Activated CD8-positive, alpha-beta memory T cell treated with anti-CD3 and anti-CD28 coated beads for 48 hours (primary cell): ENCODE results near the gene RSPH10B.
A peak's percentile ranks its signal among the peaks of the same experiment; 100 is the strongest.
"Not testable (repeated sequence)": the region's sequence is repeated elsewhere in the genome, so short reads cannot be mapped to it uniquely, and the experiment has no call there.

Source experiments
- DNase-seq, 3 experiments: peaks; one replicate each; pipeline ENCODE4 v3.0.0-alpha.2; 2020; ENCODE audit warnings: low read depth in 2 of 3, low spot score in 2 of 3

Gene RSPH10B

DNA sequence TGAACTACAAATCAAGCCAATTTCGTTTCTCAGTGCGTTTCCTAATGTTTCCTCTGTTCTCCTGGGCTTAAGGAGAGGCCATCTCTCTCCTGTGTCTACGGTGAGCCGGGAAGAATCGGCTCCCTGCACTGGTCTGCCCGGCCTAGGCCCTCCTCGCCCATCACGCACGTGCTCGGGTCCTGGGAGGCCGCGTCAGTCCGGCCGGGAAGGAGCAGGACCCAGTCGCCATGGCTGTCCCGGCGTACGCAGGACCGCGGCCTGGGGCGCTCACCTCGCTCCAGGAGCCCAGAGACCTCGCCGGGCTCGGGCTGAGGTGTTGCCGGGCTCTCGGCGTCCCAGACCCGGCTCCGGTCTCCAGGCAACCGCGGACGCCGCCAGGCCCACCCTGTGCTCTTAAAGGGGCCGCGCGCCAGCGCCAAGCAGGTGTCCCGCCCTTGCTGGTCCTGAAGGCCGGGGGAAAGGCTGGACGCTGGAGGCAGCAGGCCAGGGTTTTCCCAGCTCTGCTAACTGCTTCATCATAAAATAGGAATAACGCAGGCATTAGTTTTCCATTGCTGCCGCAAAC lies at the start of gene RSPH10B:
Gene RSPH10B (minus strand): TSS at position 343 of the 565 bp plus-strand sequence. CDS start 3,573 bp downstream, outside the sequence.
- DNase-seq = not testable (repeated sequence)

DNA sequence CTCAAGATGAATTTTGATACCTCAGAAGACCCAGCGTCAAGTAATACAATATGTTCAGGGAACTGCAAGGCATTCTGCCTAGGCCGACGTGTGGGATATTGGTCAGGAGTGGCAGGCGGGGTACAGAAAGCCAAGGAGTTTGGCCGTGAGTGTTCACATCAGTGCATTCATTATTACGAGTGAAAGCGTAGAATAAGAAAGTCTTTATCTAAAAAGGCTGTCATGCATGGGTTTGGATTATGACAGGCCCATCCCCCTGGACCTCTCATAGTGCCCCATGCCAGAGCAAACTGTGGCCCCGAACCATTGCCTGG lies 46.1 kb upstream of the RSPH10B start:
- no peak for DNase-seq

DNA sequence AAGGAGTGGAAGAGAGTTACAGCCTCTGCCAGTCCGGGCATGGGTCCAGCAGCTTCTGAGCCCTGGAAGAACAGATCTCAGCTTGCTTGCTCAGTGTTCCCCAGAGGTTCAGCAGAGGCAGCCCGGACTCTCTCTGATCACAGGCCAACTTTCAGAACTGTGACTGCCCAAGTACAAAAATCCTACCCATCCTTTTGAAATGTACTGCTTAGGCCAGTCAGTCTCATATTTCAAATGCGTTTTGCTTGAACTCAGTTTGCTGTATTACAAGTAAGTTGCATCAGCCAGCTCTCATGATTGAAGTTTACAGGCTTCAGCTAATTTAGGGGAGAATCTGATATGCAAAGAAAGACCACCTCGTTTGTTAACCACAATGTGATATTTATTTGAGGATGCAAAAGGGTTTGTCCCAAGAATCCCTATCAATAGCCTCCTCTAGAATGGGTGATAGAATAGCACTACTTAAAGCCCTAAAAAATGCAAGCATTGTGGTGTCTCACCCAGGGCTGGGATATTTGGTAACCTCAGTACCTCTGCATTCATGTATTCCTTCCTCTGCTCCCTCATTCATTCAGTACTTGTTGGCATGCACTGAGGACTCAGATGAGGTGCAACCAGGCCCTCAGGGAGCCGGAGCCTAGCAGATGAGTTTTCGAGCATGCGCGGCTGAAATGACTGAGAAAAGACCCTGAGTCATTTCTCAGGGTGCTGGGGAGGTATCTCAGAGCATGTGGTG lies 45.6 kb upstream of the RSPH10B start:
- DNase-seq = no peak

GRCh38 chr7:6012355-6013104 lies 42.0 kb upstream of the RSPH10B start:
- DNase-seq = no peak

GRCh38 chr7:6011541-6011940 lies 41.1 kb upstream of the RSPH10B start:
- no peak for DNase-seq

- not testable (repeated sequence) for DNase-seq
These were observed 39.9 kb upstream of the RSPH10B start for GRCh38 chr7:6010370-6010769.

GRCh38 chr7:6008668-6009611 lies 38.5 kb upstream of the RSPH10B start, which contains the start of the genes AIMP2 and PMS2:
TSS of gene AIMP2 (plus strand) at chr7:6009272. CDS start at chr7:6009364, 92 bp downstream.
TSS of gene PMS2 (minus strand) at chr7:6009049. CDS start at chr7:6009019, 30 bp downstream.
- peak; percentile 87 to 92 (median 92) for DNase-seq

DNA sequence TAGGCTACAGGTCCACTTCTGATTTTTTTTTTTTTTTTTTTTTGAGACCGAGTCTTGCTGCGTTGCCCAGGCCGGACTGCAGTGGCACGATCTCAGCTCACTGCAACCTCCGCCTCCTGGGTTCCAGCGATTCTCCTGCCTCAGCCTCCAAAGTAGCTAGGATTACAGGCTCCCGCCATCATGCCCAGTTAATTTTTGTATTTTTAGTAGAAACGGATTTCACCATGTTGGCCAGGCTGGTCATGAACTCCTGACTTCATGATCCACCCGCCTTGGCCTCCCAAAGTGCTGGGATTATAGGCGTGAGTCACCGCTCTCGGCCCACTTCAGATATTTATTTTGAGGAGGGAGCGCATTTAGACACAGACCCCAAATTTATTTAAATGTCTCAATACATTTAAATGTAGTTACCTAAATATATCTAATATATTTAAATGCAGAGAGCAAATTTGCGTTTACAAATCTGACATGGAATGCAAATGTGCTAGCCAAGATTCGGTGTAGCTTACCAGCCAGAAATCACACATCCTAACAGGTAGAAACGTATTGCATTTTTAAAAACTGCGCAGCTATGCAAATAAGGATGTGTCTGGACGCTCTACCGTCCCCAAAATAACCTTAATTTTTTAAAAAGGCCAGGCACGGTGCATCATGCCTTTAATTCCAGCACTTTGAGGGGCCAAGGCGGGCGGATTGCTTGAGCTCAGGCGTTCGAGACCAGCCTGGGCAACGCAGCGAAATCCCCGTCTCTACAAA lies 37.5 kb upstream of the RSPH10B start:
- DNase-seq = not testable (repeated sequence)

- DNase-seq = no peak
These were observed 36.9 kb upstream of the RSPH10B start for GRCh38 chr7:6007386-6007785.

DNA sequence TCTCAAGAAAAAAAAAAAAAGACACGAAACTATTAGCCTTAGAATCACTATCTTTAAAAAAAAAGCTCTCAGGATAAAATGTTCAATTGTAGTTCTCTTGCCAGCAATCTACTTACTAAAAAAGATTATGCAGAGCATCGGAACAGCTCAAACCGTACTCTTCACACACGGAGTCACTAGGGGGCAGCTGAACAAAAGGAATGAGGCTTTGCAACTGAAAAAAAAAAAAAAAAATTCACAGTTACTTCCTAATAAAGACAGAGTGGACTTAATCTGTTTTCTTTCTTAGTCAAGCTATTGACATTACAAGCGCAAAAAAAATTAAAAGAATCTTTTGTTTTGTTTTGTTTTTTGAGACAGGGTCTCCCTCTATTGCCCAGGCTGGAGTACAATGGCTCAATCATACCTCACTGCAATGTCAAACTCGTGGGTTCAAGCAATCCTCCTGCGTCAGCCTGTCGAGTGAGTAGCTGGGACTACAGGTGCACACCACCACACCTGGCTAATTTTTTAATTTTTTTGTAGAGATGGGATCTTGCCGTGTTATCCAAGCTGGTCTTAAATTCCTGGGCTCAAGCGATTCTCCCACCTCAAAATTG lies 26.8 kb upstream of the RSPH10B start:
- DNase-seq = no peak

DNA sequence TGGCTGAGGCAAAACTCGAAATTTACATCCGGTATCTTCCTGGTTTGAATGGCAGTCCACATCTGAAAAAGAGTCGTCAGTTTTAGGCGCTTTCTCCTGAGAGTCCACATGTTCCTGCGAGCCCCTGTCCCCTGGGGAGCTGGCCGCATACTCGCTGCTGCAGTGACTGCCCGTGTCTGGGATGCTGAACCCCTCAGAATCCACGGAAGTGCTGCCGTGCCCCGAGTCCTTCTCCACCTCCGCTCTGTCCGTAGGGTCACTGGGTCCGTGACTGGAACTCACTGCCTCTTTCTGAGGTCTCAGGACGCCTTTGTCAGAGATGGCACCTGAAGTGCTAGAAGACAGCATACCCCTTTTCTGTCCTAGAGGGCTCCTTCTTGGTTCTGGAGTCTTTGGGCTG lies 16.6 kb upstream of the RSPH10B start:
- not testable (repeated sequence) for DNase-seq

DNA sequence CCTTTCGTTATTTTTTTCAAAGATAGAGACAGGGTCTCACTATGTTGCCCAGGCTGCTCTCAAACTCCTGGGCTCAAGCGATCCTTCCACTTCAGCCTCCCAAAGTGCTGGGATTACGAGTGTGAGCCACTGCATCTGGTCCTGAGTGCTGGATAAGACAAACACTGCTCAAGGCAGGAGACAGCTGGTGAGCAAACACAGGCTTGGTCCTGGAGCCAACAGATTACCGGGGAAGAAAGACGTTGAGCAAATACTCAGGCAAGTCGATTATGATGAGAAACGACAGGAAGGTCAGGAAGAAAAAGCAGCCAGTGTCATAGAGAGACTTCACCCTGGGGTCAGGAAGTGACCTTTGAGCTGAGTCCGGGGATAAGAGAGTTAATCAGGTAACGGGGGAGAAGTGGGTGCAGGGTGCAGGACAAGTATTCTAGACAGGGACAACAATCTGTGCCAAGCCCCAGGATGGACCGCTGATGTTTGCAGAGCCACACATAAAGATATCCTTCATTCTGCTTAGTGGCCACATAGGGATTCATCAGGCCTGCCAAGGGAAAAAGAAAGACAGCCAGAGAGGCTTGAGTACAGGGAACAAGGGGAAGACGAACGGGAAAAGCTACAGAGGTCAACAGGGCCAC lies 9.3 kb upstream of the RSPH10B start:
- not testable (repeated sequence) for DNase-seq

GRCh38 chr7:5973580-5973979 lies 3.1 kb upstream of the RSPH10B start:
- DNase-seq = not testable (repeated sequence)

GRCh38 chr7:5963810-5964209 lies 6.7 kb downstream of the RSPH10B start:
- not testable (repeated sequence) for DNase-seq

- not testable (repeated sequence) for DNase-seq
These were observed 7.3 kb downstream of the RSPH10B start for GRCh38 chr7:5963205-5963604.

- not testable (repeated sequence) for DNase-seq
These were observed 35.5 kb downstream of the RSPH10B start for GRCh38 chr7:5934945-5935450.

DNA sequence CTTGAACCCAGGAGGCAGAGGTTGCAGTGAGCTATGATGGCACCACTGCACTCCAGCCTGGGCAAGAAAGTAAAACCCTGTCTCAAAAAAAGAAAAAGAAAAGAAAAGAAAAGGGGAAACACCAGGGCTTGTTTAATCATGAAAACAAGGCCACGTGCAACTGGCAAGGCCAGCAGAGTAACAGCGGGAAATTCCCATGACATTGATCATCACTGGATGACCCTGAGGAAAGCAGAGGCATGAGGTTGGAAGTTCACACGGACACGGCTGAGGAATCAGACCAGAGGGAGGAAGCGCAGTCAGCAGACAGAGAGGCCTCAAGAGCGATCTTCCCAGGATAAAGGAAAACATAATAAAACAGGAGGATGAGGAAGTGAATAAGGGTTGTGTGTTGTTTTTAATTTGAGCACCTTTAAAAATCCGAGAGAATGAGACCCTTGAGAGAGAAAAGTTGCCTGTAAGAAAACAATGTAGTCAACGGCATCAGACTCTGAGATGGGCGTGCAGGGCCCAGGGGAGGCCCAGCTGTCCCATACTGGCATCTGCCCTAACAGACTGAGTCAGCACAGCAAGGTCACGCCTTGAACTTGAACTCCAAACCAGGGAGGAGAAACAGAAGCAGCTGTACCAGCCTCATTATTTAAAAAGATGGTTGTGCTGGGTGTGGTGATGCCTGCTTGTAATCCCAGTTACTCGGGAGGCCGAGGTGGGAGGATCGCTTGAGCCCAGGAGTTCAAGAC lies 38.4 kb downstream of the RSPH10B start:
- not testable (repeated sequence) for DNase-seq

DNA sequence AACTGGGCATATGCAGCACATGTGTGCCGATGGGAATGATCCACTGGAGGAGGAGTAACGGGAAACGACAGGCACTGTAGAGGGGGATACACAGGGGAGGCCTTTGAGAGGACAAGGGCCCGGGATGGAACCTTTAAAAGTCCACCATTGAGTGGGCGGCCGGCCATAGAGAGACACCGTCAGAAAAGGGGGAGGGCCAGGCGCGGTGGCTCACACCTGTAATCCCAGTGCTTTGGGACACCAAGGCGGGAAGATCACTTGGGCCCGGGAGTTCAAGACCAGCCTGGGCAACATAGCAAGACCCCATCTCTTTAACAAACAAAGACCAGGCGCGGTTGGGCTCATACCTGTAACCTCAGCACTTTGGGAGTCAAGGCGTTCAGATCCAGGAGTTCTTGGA lies 39.2 kb downstream of the RSPH10B start:
- not testable (repeated sequence) for DNase-seq
